ENCODE results near the gene DHRSX.
"Not testable (repeated sequence)": the region's sequence is repeated elsewhere in the genome, so short reads cannot be mapped to it uniquely, and the experiment has no call there.

The DHRSX gene

DNA sequence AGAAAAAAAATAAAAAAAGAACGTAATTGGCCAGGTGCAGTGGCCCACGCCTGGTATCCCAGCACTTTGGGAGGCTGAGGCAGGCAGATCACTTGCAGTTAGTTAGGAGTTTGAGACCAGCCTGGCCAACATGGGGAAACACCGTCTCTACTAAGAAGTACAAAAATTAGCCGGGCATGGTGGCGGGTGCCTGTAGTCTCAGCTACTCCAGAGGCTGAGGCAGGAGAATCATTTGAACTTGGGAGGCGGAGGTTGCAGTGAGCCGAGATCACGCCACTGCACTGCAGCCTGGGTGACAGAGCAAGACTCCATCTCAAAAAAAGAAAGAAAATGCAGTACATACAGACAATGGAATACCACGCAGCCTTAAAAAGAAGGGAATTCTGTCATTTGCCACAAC is 150.7 kb downstream of the DHRSX start:
- not testable (repeated sequence) for DNase-seq (ENCODE audit: low spot score)

- no peak for DNase-seq (ENCODE audit: low spot score)
Observed at GRCh38 chrX:2348211-2348610, 152.6 kb downstream of the DHRSX start.

- DNase-seq (ENCODE audit: low spot score) = no peak
Observed at GRCh38 chrX:2346158-2346557, 154.6 kb downstream of the DHRSX start.

DNA sequence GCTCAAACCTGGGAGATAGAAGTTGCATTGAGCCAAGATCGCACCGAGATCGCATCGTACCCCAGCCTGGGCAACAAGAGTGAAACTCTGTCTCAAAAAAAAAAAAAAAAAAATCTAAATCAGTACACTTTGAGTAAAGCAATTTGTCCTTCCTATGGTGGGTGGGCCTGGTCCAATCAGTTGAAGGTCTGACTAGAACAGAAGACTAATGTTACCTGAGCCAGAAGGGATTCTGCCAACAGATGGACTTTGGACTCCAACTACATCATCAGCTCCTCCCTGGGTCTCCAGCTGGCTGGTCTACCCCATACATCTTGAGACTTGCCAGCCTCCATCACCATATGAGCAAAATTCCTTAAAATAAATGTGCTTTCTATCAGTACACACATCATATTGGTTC is 155.2 kb downstream of the DHRSX start:
- DNase-seq (ENCODE audit: low spot score) = no peak

GRCh38 chrX:2343413-2343812 is 157.4 kb downstream of the DHRSX start:
- DNase-seq (ENCODE audit: low spot score) = no peak

GRCh38 chrX:2342874-2343273 is 157.9 kb downstream of the DHRSX start:
- no peak for DNase-seq (ENCODE audit: low spot score)

GRCh38 chrX:2342281-2342688 is 158.5 kb downstream of the DHRSX start:
- DNase-seq (ENCODE audit: low spot score) = no peak

DNA sequence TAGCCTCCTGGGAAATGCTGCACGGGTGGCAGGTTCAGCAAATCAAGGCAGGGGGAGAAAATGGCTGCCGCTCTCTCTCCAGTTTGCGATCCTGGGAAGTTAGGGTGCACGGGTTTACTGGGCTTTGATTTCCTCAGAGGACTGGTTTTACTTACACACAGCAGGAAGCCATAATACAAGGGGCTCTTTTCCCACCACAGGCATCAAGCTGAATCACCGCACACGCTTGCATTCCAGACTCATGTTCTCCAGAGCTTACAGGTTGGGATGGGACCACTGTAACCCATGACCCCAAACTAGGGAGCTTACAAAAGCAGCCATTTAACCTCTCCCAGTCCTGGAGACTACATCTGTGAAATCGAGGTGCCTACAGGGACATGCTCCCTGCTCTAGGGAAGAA is 159.8 kb downstream of the DHRSX start:
- no peak for DNase-seq (ENCODE audit: low spot score)

DNA sequence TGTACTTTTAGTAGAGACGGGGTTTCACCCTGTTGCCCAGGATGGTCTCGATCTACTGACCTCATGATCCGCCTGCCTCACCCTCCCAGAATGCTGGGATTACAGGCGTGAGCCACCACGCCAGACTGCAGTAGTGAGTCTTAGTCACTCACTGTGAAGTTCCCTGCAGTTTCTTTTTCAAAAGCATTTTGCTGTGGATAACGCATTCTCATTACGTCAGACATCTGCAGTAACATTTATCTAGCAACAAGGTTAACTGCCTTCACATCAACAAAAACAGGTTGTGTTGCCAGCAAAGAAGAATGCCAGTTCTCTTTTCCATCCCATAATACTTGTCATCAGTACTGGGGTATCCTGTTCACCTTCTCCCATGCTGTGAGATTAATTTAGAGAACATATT is 164.6 kb downstream of the DHRSX start:
- no peak for DNase-seq (ENCODE audit: low spot score)

DNA sequence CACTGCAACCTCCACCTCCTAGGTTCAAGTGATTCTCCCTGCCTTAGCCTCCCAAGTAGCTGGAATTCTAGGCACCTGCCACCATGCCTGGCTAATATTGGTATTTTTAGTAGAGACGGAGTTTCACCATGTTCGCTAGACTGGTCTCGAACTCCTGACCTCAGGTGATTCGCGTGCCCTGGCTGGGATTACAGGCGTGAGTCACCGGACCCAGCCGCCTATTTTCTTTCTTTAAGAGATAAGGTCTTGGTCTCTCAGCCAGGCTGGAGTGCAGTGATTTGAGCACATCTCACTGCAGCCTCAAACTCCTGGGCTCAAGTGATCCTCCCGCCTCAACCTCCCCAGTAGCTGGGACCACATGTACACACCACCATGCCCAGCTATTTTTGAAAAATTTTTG is 166.5 kb downstream of the DHRSX start:
- DNase-seq (ENCODE audit: low spot score) = no peak

GRCh38 chrX:2332252-2332651 is 168.5 kb downstream of the DHRSX start:
- DNase-seq (ENCODE audit: low spot score) = no peak

DNA sequence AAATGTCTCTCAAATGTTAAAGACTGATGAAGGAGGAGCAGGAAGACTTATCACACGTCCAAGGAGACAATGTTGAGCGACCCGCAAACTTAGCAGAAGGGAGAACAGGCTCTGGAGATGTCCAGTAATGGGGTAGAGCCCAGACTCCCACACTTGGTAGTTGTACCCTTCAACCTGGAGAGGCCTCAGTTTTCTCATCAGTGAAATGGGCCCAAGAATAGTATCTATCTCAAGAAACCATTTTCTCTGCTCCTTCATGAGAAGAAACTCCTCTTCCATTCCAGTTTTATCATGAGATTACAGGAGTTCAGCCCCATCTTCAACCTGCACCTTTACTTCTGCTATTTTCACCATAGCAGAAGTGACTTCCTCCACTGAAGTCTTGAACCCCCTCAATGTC is 169.9 kb downstream of the DHRSX start:
- no peak for DNase-seq (ENCODE audit: low spot score)

DNA sequence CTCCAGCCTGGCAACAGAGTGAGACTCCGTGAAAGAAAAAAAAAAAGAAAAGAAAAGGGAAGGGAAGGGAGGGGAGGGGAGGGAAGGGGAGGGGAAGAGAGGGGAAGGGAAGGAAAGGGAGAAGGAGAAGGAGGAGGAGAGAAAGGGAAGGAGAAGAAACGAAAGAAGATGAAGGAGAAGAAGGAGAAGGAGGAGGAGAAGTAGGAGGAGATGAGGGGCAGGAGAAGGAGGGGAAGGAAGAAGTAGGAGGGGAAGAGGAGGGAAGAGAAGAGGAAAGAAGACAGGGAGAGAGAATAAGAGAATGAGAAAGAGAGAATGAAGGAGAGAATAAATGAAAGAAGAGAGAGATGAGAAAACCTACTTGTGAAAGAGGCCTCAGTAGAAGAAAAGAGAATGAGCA is 170.3 kb downstream of the DHRSX start:
- no peak for DNase-seq (ENCODE audit: low spot score)

- DNase-seq (ENCODE audit: low spot score) = no peak
Observed at GRCh38 chrX:2327423-2327822, 173.4 kb downstream of the DHRSX start.

DNA sequence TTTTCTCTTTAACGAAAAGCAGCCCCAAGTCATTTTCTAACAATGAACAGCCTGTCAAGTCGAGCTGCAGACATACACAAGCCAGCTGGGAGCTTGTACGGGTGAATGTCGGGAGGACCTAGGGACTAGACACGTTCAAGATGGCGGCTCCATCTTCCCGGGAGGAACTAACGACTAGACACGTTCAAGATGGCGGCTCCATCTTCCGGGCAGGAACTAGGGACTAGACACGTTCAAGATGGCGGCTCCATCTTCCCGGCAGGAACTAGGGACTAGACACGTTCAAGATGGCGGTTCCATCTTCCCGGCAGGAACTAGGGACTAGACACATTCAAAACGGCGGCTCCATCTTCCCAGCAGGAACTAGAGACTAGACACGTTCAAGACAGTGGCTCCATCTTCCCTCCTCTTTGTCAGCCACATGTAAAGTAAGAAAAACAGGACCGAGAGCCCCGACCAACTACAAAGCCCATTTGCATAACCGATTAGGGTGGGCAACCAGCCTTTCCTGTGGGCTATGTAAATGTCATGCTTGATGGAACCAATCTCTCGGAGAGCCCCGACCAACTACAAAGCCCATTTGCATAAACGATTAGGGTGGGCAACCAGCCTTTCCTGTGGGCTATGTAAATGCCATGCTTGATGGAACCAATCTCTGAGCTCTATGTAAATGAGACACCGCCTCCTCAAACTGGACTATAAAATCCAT is 175.5 kb downstream of the DHRSX start:
- DNase-seq (ENCODE audit: low spot score) = peak; percentile 75

- no peak for DNase-seq (ENCODE audit: low spot score)
Observed at GRCh38 chrX:2324151-2324550, 176.6 kb downstream of the DHRSX start.

DNA sequence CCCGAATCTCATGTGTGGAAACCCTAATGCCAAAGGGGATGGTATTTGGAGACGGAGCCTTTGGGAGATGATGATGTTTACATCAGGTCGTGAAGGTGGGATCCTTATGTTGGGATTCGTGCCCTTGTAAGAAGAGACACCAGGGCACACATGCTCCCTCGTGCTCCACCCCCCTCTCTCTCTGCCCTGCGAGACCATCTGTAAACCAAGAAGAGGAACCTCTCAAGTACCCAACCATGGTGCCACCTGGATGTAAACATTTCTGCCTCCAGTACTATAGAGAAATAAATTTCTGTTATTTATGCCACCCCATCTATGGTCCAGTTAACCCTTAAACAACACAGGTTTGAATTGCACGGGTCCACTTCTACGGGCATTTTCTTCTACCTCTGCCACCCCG is 179.4 kb downstream of the DHRSX start:
- DNase-seq (ENCODE audit: low spot score) = no peak

DNA sequence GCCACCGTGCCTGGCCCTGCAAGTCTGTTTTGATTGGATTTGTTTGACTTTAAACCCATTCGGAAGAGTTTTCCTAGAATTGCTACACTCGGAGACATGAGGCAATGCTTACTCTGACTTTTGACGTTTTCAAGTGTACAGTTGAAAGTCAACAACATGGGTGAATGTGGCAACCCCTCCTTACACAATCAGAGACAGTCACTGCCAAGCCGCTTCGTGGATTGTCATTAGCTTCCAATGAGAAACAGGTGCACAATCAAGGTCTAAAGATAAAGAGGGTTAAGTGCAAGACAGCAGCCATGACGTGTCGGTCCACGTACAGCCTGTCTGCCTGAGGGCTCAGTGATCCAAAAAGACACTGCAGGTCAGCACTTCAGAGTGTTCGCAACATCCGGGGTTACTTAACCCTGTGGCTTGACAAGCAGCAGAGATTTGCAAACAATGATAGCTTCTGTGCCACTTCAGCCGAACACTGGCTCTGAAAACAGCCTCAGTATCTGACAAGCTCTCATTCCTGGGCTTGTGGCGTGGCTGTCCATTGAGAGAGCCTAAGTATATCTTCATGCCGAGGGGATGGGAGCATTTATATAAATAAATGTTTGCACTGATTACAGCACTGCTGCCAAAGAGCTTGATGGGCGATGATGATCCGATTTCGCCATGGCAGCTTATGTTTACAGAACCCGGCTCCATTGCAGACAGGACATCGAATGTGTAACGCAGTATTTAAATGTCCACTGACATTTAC is 180.0 kb downstream of the DHRSX start:
- DNase-seq (ENCODE audit: low spot score) = no peak

DNA sequence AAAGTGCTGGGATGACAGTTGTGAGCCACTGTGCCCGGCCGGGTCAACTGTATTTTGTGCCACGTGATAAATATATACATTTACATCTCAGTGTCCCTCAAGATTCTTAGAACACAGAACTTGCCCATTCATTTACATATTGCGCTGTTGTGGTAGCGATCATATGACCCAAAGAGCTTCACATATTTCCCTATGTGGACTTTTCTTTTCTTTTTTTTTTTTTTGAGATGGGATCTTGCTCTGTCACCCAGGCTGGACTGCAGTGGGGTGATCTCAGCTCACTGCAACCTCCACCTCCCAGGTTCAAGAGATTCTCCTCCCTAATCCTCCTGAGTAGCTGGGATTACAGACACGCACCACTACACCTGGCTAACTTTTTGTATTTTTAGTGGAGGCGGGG is 180.7 kb downstream of the DHRSX start:
- DNase-seq (ENCODE audit: low spot score) = no peak

GRCh38 chrX:2318371-2318770 is 182.4 kb downstream of the DHRSX start:
- DNase-seq (ENCODE audit: low spot score) = no peak

- DNase-seq (ENCODE audit: low spot score) = no peak
Observed at GRCh38 chrX:2317527-2318055, 183.2 kb downstream of the DHRSX start.

GRCh38 chrX:2316534-2316933 is 184.2 kb downstream of the DHRSX start:
- no peak for DNase-seq (ENCODE audit: low spot score)

- DNase-seq (ENCODE audit: low spot score) = no peak
Observed at GRCh38 chrX:2315434-2315833, 185.3 kb downstream of the DHRSX start.
